A549 (cell line): ENCODE data around the gene PMVK. TPM values are rescaled to one million over a fixed set of nuclear protein-coding genes. Genes with fewer than 3 reads are reported as not detected.

Experiments
- ATAC-seq, 2 experiments: fragments of 200-7000 bp in 1 of 2; fragments of >200 bp in 1 of 2; cut with Nextera tagmentation in 1 of 2; cut with Tn5 transposase in 1 of 2; 3 replicates each; pipeline versions ENCODE4 v1.8.0 to v1.9.1; 2018 to 2020; ENCODE audit warnings: mild to moderate bottlenecking in 1 of 2, moderate library complexity in 1 of 2
- CTCF ChIA-PET: fragments of 300-600 bp; sonication (Branson Sonifier 250); formaldehyde crosslinking; extraction: SDS; loops from one replicate; lab custom pipeline; 2021; ENCODE audit warnings: antibody characterized with exemption, inconsistent platforms; lab: Yijun Ruan, JAX
- POLR2A ChIA-PET: fragments of 350-600 bp; formaldehyde crosslinking; extraction: SDS; loops from one replicate; lab custom pipeline; 2021; ENCODE audit warnings: antibody characterized with exemption, inconsistent platforms; lab: Yijun Ruan, JAX
- DNase-seq, 2 experiments: peaks; one replicate each; pipeline versions ENCODE4 v3.0.0 to v3.0.0-alpha.2; 2011 to 2016; ENCODE audit warnings: low read depth in 1 of 2, low spot score in 1 of 2
- FAIRE-seq: peaks from 2 replicates; lab custom pipeline; 2011; peaks lifted over from hg19 to GRCh38; lab: Jason Lieb, UNC
- H3K27ac ChIP-seq, 2 experiments: fragments of >200 bp; sonication (Bioruptor Twin); formaldehyde crosslinking; 3 replicates each; pipeline ENCODE4 v1.5.1; 2016 to 2017
- H3K4me1 ChIP-seq: fragments of >200 bp; sonication (Bioruptor Twin); formaldehyde crosslinking; 3 replicates; pipeline ENCODE4 v1.6.1; 2016
- H3K4me2 ChIP-seq: fragments of >200 bp; sonication (Bioruptor Twin); formaldehyde crosslinking; 3 replicates; pipeline ENCODE4 v1.6.1; 2016
- H3K4me3 ChIP-seq: fragments of >200 bp; sonication (Bioruptor Twin); formaldehyde crosslinking; 3 replicates; pipeline ENCODE4 v1.5.1; 2016
- H3K9me3 ChIP-seq: fragments of >200 bp; sonication (Bioruptor Twin); formaldehyde crosslinking; 3 replicates; pipeline ENCODE4 v1.6.1; 2016
- ATOH8 ChIP-seq: fragments of 250-450 bp; sonication (Bioruptor Pico); IDR thresholded peaks from 2 replicates; pipeline ENCODE4 v1.5.0; 2020; ENCODE audit warnings: low read depth, mild to moderate bottlenecking, moderate library complexity
- BCL3 ChIP-seq: fragments of >200 bp; sonication (Bioruptor Twin); formaldehyde crosslinking; IDR thresholded peaks from 3 replicates; pipeline ENCODE4 v1.6.1; 2016
- BHLHE40 ChIP-seq: IDR thresholded peaks from 2 replicates; pipeline ENCODE4 v1.6.1; 2012; ENCODE audit warnings: low read depth, low read length, inconsistent platforms
- CBX2 ChIP-seq: fragments of 200-600 bp; sonication (generic); IDR thresholded peaks from 2 replicates; pipeline ENCODE4 v1.6.1; 2016; ENCODE audit warnings: low read depth, mild to moderate bottlenecking, borderline replicate concordance
- CEBPB ChIP-seq, 2 experiments: fragments of >200 bp in 1 of 2; sonication (Bioruptor Twin) in 1 of 2; formaldehyde crosslinking in 1 of 2; IDR thresholded peaks; 2 replicates each; pipeline ENCODE4 v1.6.1; 2012 to 2016
- E2F6 ChIP-seq: IDR thresholded peaks from 2 replicates; pipeline ENCODE4 v1.6.1; 2012; ENCODE audit warnings: low read depth, borderline replicate concordance
- EP300 ChIP-seq, 2 experiments: fragments of >200 bp; sonication (Bioruptor Twin); formaldehyde crosslinking; IDR thresholded peaks; 2 replicates in 1 of 2; 3 replicates in 1 of 2; pipeline ENCODE4 v1.6.1; 2016 to 2017
- ESRRA ChIP-seq: fragments of 150-350 bp; IDR thresholded peaks from 2 replicates; pipeline ENCODE4 v1.6.1; 2014; ENCODE audit warnings: mild to moderate bottlenecking, low read length, borderline replicate concordance
- FOSB ChIP-seq: fragments of 250-450 bp; sonication (Bioruptor Pico); IDR thresholded peaks from 2 replicates; pipeline ENCODE4 v1.5.0; 2020; ENCODE audit warnings: mild to moderate bottlenecking, moderate library complexity
- FOSL2 ChIP-seq, 2 experiments: fragments of 450-650 bp in 1 of 2; fragments of >200 bp in 1 of 2; sonication (Bioruptor Twin) in 1 of 2; formaldehyde crosslinking; IDR thresholded peaks; 2 replicates each; pipeline versions ENCODE4 v1.5.0 to v1.6.1; 2016 to 2020; ENCODE audit warnings: mild to moderate bottlenecking in 1 of 2, moderate library complexity in 1 of 2
- GATA3 ChIP-seq: IDR thresholded peaks from 2 replicates; pipeline ENCODE4 v1.6.1; 2012; ENCODE audit warnings: borderline replicate concordance
- HDAC2 ChIP-seq: fragments of 200-600 bp; sonication (generic); IDR thresholded peaks from 2 replicates; pipeline ENCODE4 v1.6.1; 2016
- HEYL ChIP-seq: fragments of 250-450 bp; sonication (Bioruptor Pico); IDR thresholded peaks from 2 replicates; pipeline ENCODE4 v1.8.0; 2021; ENCODE audit warnings: mild to moderate bottlenecking, moderate library complexity
- HOXB5 ChIP-seq: fragments of 250-450 bp; sonication (Bioruptor Pico); IDR thresholded peaks from 2 replicates; pipeline ENCODE4 v1.5.0; 2020; ENCODE audit warnings: mild to moderate bottlenecking, moderate library complexity
- JUN ChIP-seq, 2 experiments: fragments of >200 bp; sonication (Bioruptor Twin); formaldehyde crosslinking; IDR thresholded peaks; 2 replicates in 1 of 2; 3 replicates in 1 of 2; pipeline ENCODE4 v1.6.1; 2016 to 2017
- KDM5A ChIP-seq: fragments of 200-600 bp; sonication (generic); IDR thresholded peaks from 2 replicates; pipeline ENCODE4 v1.6.1; 2016; ENCODE audit warnings: antibody characterized with exemption, mild to moderate bottlenecking
- MAX ChIP-seq: IDR thresholded peaks from 2 replicates; pipeline ENCODE4 v1.6.1; 2012
- MYC ChIP-seq: IDR thresholded peaks from 2 replicates; pipeline ENCODE4 v1.6.1; 2012; ENCODE audit warnings: mild to moderate bottlenecking, inconsistent platforms, low read length, improper control_type of control experiment, borderline replicate concordance
- NPAS2 ChIP-seq: fragments of 250-450 bp; sonication (Bioruptor Pico); IDR thresholded peaks from 2 replicates; pipeline ENCODE4 v1.8.0; 2022; ENCODE audit warnings: mild to moderate bottlenecking, moderate library complexity, borderline replicate concordance
- NR3C1 ChIP-seq: fragments of >200 bp; sonication (Bioruptor Twin); formaldehyde crosslinking; IDR thresholded peaks from 3 replicates; pipeline ENCODE4 v1.6.1; 2017
- PHF8 ChIP-seq: fragments of 200-600 bp; sonication (generic); IDR thresholded peaks from 2 replicates; pipeline ENCODE4 v1.6.1; 2016; ENCODE audit warnings: low read depth, mild to moderate bottlenecking, antibody characterized with exemption, moderate library complexity, borderline replicate concordance
- POLR2A ChIP-seq: IDR thresholded peaks from 2 replicates; pipeline ENCODE4 v1.6.1; 2012; ENCODE audit warnings: mild to moderate bottlenecking, low read length
- POLR2AphosphoS2 ChIP-seq: conservative IDR thresholded peaks from 2 replicates; pipeline ENCODE4 v1.6.1; 2012; ENCODE audit warnings: low read length, improper control_type of control experiment, inconsistent platforms
- RAD21 ChIP-seq, 2 experiments: fragments of >200 bp in 1 of 2; sonication (Bioruptor Twin) in 1 of 2; formaldehyde crosslinking in 1 of 2; IDR thresholded peaks in 1 of 2; conservative IDR thresholded peaks in 1 of 2; 2 replicates in 1 of 2; 3 replicates in 1 of 2; pipeline ENCODE4 v1.6.1; 2012 to 2018; ENCODE audit warnings: inconsistent platforms in 1 of 2
- RFX5 ChIP-seq: fragments of 450-650 bp; IDR thresholded peaks from 2 replicates; pipeline ENCODE4 v1.7.1; 2014; ENCODE audit warnings: antibody characterized with exemption, mild to moderate bottlenecking, moderate library complexity
- SREBF2 ChIP-seq: fragments of 450-650 bp; IDR thresholded peaks from 2 replicates; pipeline ENCODE4 v1.6.1; 2014; ENCODE audit warnings: mild to moderate bottlenecking, moderate library complexity
- TFCP2L1 ChIP-seq: fragments of 250-450 bp; sonication (Bioruptor Pico); IDR thresholded peaks from 2 replicates; pipeline ENCODE4 v1.5.0; 2021; ENCODE audit warnings: mild to moderate bottlenecking
- USF2 ChIP-seq: fragments of 450-650 bp; IDR thresholded peaks from 2 replicates; pipeline ENCODE4 v1.6.1; 2014; ENCODE audit warnings: antibody characterized with exemption
- ZC3H11A ChIP-seq: fragments of 450-650 bp; IDR thresholded peaks from 2 replicates; pipeline ENCODE4 v1.6.1; 2014; ENCODE audit warnings: antibody characterized with exemption, mild to moderate bottlenecking
- ZSCAN20 ChIP-seq: fragments of 250-450 bp; sonication (Bioruptor Pico); IDR thresholded peaks from 2 replicates; pipeline ENCODE4 v1.8.0; 2022; ENCODE audit warnings: mild to moderate bottlenecking, moderate library complexity
- WGBS: methylation state at CpG from one replicate; pipeline ENCODE4 v1.1.6; 2017; ENCODE audit errors: missing lambda C conversion rate; 5-methylcytosine and 5-hydroxymethylcytosine counted together
- polyA plus RNA-seq, 4 experiments: library from polyadenylated mRNA; depleted of rRNA in 3 of 4; stranded (reverse); fragments of >200 nt; fragmentation: RNase III in 1 of 4; extraction: RNeasy Plus Mini Kit Qiagen cat#74134 plus additional on column Dnase treatment in 1 of 4; gene quantifications; 2 replicates in 3 of 4; 3 replicates in 1 of 4; pipeline ENCODE4 v1.2.3, GENCODE V29; 2011 to 2017

PMVK gene
- polyA plus RNA-seq, 2 of the 4 experiments (the other 2 are of a cell fraction), result 35.7 to 52.0 TPM

GRCh38 chr1:154925335-154926170, 11.0 kb downstream of the PMVK start:
- POLR2A ChIA-PET, result no interaction called here
- Histone ChIP-seq H3K4me1 (no peaks in the 10 kb centered on the region), H3K9me3 (no peaks in the 10 kb centered on the region), H3K27ac (no peak overlapping the region), H3K4me3 (no peak overlapping the region), H3K4me2 (no peak overlapping the region)
- ATAC-seq (no peak), DNase-seq (no peak), FAIRE-seq (no peak)
- CTCF ChIA-PET, result interaction anchor here (0.6 to 2.3 kb wide), 7 partner anchors 9 to 948 kb away, joined by 3 to 10 read pairs (median 4); partner anchors contain the start of gene PMVK
- WGBS, result 92% methylated on average over 3 of the region's 3 CpGs
- no peak for TF ChIP-seq BCL3
- no peak for TF ChIP-seq HDAC2
- no peak for TF ChIP-seq NR3C1
- no peak for TF ChIP-seq JUN (IDR thresholded peaks at IDR 0.05)
- no peak for TF ChIP-seq POLR2AphosphoS2
- TF ChIP-seq BHLHE40, result no peak
- TF ChIP-seq NPAS2 (CRISPR knock-in tag), result no peak
- TF ChIP-seq HEYL (CRISPR knock-in tag), result no peak
- TF ChIP-seq ZSCAN20, result no peak
- TF ChIP-seq PHF8, result no peak

- Histone ChIP-seq H3K4me2 (no peak overlapping the region), H3K4me3 (no peak overlapping the region), H3K9me3 (no peaks in the 10 kb centered on the region), H3K27ac (no peak overlapping the region), H3K4me1 (no peaks in the 10 kb centered on the region)
- ChIA-PET POLR2A (no interaction called here), CTCF (interaction anchor here (1.0 to 1.2 kb wide), 3 partner anchors 20 to 364 kb away, joined by 3 read pairs; no protein-coding TSS in a partner anchor)
- FAIRE-seq (no peak), ATAC-seq (no peak), DNase-seq (no peak)
- TF ChIP-seq EP300 (IDR thresholded peaks at IDR 0.05), result no peak
- no peak for TF ChIP-seq ZC3H11A
- TF ChIP-seq MAX, result no peak
- TF ChIP-seq E2F6, result no peak
- TF ChIP-seq HOXB5 (CRISPR knock-in tag), result no peak
- no peak for TF ChIP-seq SREBF2
- TF ChIP-seq GATA3, result no peak
- no peak for TF ChIP-seq FOSL2 (IDR thresholded peaks at IDR 0.05)
- no peak for TF ChIP-seq FOSL2 (CRISPR knock-in tag; IDR thresholded peaks at IDR 0.05)
- no peak for TF ChIP-seq ESRRA
- no peak for TF ChIP-seq USF2
- TF ChIP-seq POLR2A, result no peak
- no peak for TF ChIP-seq TFCP2L1 (CRISPR knock-in tag)
- 90% methylated on average over 3 of the region's 3 CpGs for WGBS
These were observed 12.8 kb downstream of the PMVK start for GRCh38 chr1:154923695-154924094.

- no peak for DNase-seq
- no peak overlapping the region for H3K4me2 ChIP-seq
- no peak for ATAC-seq
- FAIRE-seq, result no peak
- H3K27ac ChIP-seq, result no peak overlapping the region
- TF ChIP-seq CBX2 (no peak), GATA3 (no peak), ATOH8 (no peak), CEBPB (IDR thresholded peaks at IDR 0.05) (no peak), RFX5 (no peak), MAX (no peak), MYC (no peak), HEYL (CRISPR knock-in tag) (no peak), FOSB (CRISPR knock-in tag) (no peak), FOSL2 (IDR thresholded peaks at IDR 0.05) (no peak), FOSL2 (CRISPR knock-in tag; IDR thresholded peaks at IDR 0.05) (no peak), RAD21 (conservative IDR thresholded peaks at IDR 0.05 in 1 of 2, IDR thresholded peaks at IDR 0.05 in 1 of 2) (no peak), KDM5A (no peak)
- no peaks in the 10 kb centered on the region for H3K4me1 ChIP-seq
- WGBS, result 66% methylated on average over 3 of the region's 3 CpGs
- no peak overlapping the region for H3K4me3 ChIP-seq
- ChIA-PET POLR2A (no interaction called here), CTCF (interaction anchor here (0.8 to 2.8 kb wide), 7 partner anchors 9 to 380 kb away, joined by 3 to 14 read pairs (median 3); no protein-coding TSS in a partner anchor)
- no peaks in the 10 kb centered on the region for H3K9me3 ChIP-seq
These were observed 23.2 kb downstream of the PMVK start for GRCh38 chr1:154913273-154913672.
